ENCODE data around the gene GARIN1A.
"Not testable (repeated sequence)": the region's sequence is repeated elsewhere in the genome, so short reads cannot be mapped to it uniquely, and the experiment has no call there.

Gene GARIN1A

DNA sequence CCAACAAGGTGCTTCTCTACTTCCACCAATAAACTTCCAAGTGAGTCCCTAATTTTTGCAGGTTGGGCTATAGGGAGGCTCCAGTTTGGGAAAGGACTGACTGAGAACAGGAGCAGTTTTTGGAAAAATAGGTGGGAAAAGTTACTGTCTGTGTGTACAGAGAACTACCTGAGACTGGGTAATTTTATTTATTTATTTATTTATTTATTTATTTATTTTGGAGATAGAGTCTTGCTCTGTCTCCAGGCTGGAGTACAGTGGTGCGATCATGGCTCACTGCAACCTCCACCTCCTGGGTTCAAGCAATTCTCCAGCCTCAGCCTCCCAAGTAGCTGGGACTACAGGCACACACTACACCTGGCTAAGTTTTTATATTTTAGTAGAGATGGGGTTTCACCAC, 11.2 kb downstream of the GARIN1A start:
- H3K4me3 ChIP-seq (ENCODE audit: low read depth, low read length); H3K4me1 ChIP-seq (ENCODE audit: control insufficient read depth, insufficient read depth, low read length, unreplicated experiment); H3K79me2 ChIP-seq (ENCODE audit: control insufficient read depth, insufficient read depth, low read length, unreplicated experiment); H3K27me3 ChIP-seq (ENCODE audit: insufficient read depth, low read length); H2AFZ ChIP-seq (ENCODE audit: low read length, unreplicated experiment); H3K27ac ChIP-seq (ENCODE audit: low read depth, low read length): not testable (repeated sequence)
- 0 out of 2 replicates have a peak, but pooled peaks cover 13% of the 10 kb centered on the region for H3K36me3 ChIP-seq (ENCODE audit: insufficient read depth, low read length)

- not testable (repeated sequence) for H3K27me3 ChIP-seq (ENCODE audit: insufficient read depth, low read length); H3K4me1 ChIP-seq (ENCODE audit: control insufficient read depth, insufficient read depth, low read length, unreplicated experiment); H3K79me2 ChIP-seq (ENCODE audit: control insufficient read depth, insufficient read depth, low read length, unreplicated experiment); H3K4me3 ChIP-seq (ENCODE audit: low read depth, low read length); H3K27ac ChIP-seq (ENCODE audit: low read depth, low read length); H2AFZ ChIP-seq (ENCODE audit: low read length, unreplicated experiment)
- H3K36me3 ChIP-seq (ENCODE audit: insufficient read depth, low read length) = 0 out of 2 replicates have a peak, but pooled peaks cover 13% of the 10 kb centered on the region
Observed at GRCh38 chr7:128683738-128684137, 11.6 kb downstream of the GARIN1A start.

- H3K27me3 ChIP-seq (ENCODE audit: insufficient read depth, low read length) = no peaks in the 10 kb centered on the region
- no peaks in the 10 kb centered on the region for H3K79me2 ChIP-seq (ENCODE audit: control insufficient read depth, insufficient read depth, low read length, unreplicated experiment)
- H3K27ac ChIP-seq (ENCODE audit: low read depth, low read length) = no peak overlapping the region
- no peaks in the 10 kb centered on the region for H3K4me1 ChIP-seq (ENCODE audit: control insufficient read depth, insufficient read depth, low read length, unreplicated experiment)
- 0 out of 2 replicates have a peak, but pooled peaks cover 10% of the 10 kb centered on the region for H3K36me3 ChIP-seq (ENCODE audit: insufficient read depth, low read length)
- H3K4me3 ChIP-seq (ENCODE audit: low read depth, low read length) = no peak overlapping the region
- no peak overlapping the region for H2AFZ ChIP-seq (ENCODE audit: low read length, unreplicated experiment)
Observed at GRCh38 chr7:128687131-128687530, 15.0 kb downstream of the GARIN1A start.

DNA sequence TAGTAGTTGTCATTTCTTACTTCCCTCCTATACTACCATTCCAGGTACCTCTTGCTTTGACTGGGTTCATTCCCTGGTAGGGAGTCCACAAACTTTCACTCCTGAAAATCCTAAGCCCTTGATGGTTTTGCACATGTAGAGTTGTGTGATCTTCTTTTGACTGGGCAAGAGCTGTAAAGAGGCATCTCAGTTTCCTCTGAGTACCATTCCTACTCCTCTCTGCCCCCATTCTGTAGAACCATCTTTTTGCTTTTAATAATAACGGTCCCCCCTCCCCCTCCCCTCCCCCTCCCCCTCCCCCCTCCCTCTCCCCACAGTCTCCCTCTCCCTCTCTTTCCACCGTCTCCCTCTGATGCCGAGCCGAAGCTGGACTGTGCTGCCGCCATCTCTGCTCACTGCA, 16.4 kb downstream of the GARIN1A start:
- no peak overlapping the region for H2AFZ ChIP-seq (ENCODE audit: low read length, unreplicated experiment)
- no peak overlapping the region for H3K4me3 ChIP-seq (ENCODE audit: low read depth, low read length)

DNA sequence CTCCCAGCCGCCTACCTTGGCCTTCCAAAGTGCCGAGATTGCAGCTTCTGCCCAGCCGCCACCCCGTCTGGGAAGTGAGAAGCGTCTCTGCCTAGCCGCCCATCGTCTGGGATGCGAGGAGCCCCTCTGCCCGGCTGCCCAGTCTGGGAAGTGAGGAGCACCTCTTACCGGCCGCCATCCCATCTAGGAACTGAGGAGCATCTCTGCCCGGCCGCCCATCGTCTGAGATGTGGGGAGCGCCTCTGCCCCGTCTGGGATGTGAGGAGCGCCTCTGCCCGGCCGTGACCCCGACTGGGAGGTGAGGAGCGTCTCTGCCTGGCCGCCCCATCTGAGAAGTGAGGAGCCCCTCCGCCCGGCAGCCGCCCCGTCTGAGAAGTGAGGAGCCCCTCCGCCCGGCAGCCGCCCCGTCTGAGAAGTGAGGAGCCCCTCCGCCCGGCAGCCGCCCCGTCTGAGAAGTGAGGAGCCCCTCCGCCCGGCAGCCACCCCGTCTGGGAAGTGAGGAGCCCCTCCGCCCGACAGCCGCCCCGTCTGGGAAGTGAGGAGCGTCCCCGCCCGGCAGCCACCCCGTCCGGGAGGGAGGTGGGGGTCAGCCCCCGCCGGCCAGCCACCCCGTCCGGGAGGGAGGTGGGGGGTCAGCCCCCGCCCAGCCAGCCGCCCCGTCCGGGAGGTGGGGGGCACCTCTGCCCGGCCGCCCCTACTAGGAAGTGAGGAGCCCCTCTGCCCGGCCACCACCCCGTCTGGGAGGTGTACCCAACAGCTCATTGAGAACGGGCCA, 17.3 kb downstream of the GARIN1A start:
- H3K4me1 ChIP-seq (ENCODE audit: control insufficient read depth, insufficient read depth, low read length, unreplicated experiment); H2AFZ ChIP-seq (ENCODE audit: low read length, unreplicated experiment); H3K4me3 ChIP-seq (ENCODE audit: low read depth, low read length); H3K27me3 ChIP-seq (ENCODE audit: insufficient read depth, low read length); H3K79me2 ChIP-seq (ENCODE audit: control insufficient read depth, insufficient read depth, low read length, unreplicated experiment); H3K36me3 ChIP-seq (ENCODE audit: insufficient read depth, low read length); H3K27ac ChIP-seq (ENCODE audit: low read depth, low read length): not testable (repeated sequence)

More for the DNA sequence above, 16.4 kb downstream of the GARIN1A start:
- Histone ChIP-seq H3K27ac (ENCODE audit: low read depth, low read length) (no peak overlapping the region), H3K79me2 (ENCODE audit: control insufficient read depth, insufficient read depth, low read length, unreplicated experiment) (no peaks in the 10 kb centered on the region), H3K4me1 (ENCODE audit: control insufficient read depth, insufficient read depth, low read length, unreplicated experiment) (no peaks in the 10 kb centered on the region), H3K36me3 (ENCODE audit: insufficient read depth, low read length) (0 out of 2 replicates have a peak, but pooled peaks cover 6% of the 10 kb centered on the region), H3K27me3 (ENCODE audit: insufficient read depth, low read length) (no peaks in the 10 kb centered on the region)

DNA sequence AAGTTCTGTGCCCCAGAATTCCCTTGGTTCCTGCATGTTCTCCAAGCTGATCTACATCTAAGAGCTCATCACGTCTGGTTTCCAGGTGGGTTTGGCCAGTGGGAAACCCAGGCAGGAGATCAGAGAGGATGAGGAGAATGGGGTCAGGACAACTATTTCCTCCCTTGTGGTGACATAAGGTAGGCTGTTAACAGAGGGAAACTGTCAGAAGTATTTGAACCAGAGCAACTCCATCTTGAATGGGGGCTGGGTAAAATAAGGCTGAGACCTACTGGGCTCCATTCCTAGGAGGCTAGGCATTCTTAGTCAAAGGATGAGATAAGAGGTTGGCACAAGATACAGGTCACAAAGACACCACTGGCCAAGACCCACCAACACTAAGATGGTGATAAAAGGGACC, 19.1 kb downstream of the GARIN1A start:
- no peaks in the 10 kb centered on the region for H3K27me3 ChIP-seq (ENCODE audit: insufficient read depth, low read length)
- H3K27ac ChIP-seq (ENCODE audit: low read depth, low read length) = no peak overlapping the region
- H3K4me3 ChIP-seq (ENCODE audit: low read depth, low read length) = no peak overlapping the region
- no peak overlapping the region for H2AFZ ChIP-seq (ENCODE audit: low read length, unreplicated experiment)
- no peaks in the 10 kb centered on the region for H3K4me1 ChIP-seq (ENCODE audit: control insufficient read depth, insufficient read depth, low read length, unreplicated experiment)
- H3K79me2 ChIP-seq (ENCODE audit: control insufficient read depth, insufficient read depth, low read length, unreplicated experiment) = no peaks in the 10 kb centered on the region
- 0 out of 2 replicates have a peak, but pooled peaks cover 6% of the 10 kb centered on the region for H3K36me3 ChIP-seq (ENCODE audit: insufficient read depth, low read length)

- no peaks in the 10 kb centered on the region for H3K36me3 ChIP-seq (ENCODE audit: insufficient read depth, low read length)
- H2AFZ ChIP-seq (ENCODE audit: low read length, unreplicated experiment) = no peak overlapping the region
- no peak overlapping the region for H3K27ac ChIP-seq (ENCODE audit: low read depth, low read length)
- H3K4me3 ChIP-seq (ENCODE audit: low read depth, low read length) = no peak overlapping the region
- H3K79me2 ChIP-seq (ENCODE audit: control insufficient read depth, insufficient read depth, low read length, unreplicated experiment) = no peaks in the 10 kb centered on the region
- peaks cover 4% of the 10 kb centered on the region; the same call in 1 of the 2 replicates for H3K27me3 ChIP-seq (ENCODE audit: insufficient read depth, low read length)
- no peaks in the 10 kb centered on the region for H3K4me1 ChIP-seq (ENCODE audit: control insufficient read depth, insufficient read depth, low read length, unreplicated experiment)
Observed at GRCh38 chr7:128692623-128693270, 20.7 kb downstream of the GARIN1A start.

DNA sequence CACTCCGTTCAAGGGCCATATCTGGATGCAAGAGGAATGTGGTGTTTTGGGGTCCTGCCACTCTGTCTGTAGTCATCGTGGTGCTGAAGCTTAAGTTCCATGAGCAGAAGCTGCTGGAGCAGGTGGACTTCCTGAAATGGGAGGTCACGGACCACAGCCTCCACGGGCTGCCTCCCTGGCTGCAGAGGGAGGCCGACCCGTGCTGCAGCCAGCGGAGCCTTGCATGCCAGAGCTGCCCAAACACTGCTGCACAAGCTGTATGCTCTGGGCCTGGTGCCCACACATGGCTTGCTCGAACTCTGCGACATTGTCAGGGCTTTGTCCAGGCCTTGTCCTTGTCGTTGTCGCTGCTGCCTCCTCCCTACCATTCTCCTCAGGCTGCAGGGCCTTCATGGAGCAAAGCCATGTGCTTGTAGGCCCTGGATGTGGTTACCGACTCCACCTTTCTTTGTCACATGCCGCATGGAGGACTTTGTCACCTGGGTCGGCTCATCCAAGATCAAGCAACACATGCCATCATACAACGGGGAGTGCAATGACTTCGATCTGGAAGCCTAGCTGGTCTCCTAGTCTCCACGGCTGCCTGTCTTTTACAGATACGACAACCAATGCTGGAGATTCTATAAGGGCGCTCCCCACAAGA, 21.4 kb downstream of the GARIN1A start:
- Histone ChIP-seq H3K27ac (ENCODE audit: low read depth, low read length) (no peak overlapping the region), H3K36me3 (ENCODE audit: insufficient read depth, low read length) (no peaks in the 10 kb centered on the region), H3K27me3 (ENCODE audit: insufficient read depth, low read length) (peaks cover 7% of the 10 kb centered on the region; the same call in 1 of the 2 replicates), H3K79me2 (ENCODE audit: control insufficient read depth, insufficient read depth, low read length, unreplicated experiment) (no peaks in the 10 kb centered on the region), H3K4me3 (ENCODE audit: low read depth, low read length) (no peak overlapping the region), H2AFZ (ENCODE audit: low read length, unreplicated experiment) (no peak overlapping the region), H3K4me1 (ENCODE audit: control insufficient read depth, insufficient read depth, low read length, unreplicated experiment) (no peaks in the 10 kb centered on the region)

GRCh38 chr7:128694738-128695137, 22.6 kb downstream of the GARIN1A start:
- Histone ChIP-seq H3K79me2 (ENCODE audit: control insufficient read depth, insufficient read depth, low read length, unreplicated experiment) (no peaks in the 10 kb centered on the region), H2AFZ (ENCODE audit: low read length, unreplicated experiment) (no peak overlapping the region), H3K4me3 (ENCODE audit: low read depth, low read length) (no peak overlapping the region), H3K27me3 (ENCODE audit: insufficient read depth, low read length) (peaks cover 14% of the 10 kb centered on the region; the same call in 1 of the 2 replicates), H3K27ac (ENCODE audit: low read depth, low read length) (no peak overlapping the region), H3K4me1 (ENCODE audit: control insufficient read depth, insufficient read depth, low read length, unreplicated experiment) (no peaks in the 10 kb centered on the region), H3K36me3 (ENCODE audit: insufficient read depth, low read length) (no peaks in the 10 kb centered on the region)

DNA sequence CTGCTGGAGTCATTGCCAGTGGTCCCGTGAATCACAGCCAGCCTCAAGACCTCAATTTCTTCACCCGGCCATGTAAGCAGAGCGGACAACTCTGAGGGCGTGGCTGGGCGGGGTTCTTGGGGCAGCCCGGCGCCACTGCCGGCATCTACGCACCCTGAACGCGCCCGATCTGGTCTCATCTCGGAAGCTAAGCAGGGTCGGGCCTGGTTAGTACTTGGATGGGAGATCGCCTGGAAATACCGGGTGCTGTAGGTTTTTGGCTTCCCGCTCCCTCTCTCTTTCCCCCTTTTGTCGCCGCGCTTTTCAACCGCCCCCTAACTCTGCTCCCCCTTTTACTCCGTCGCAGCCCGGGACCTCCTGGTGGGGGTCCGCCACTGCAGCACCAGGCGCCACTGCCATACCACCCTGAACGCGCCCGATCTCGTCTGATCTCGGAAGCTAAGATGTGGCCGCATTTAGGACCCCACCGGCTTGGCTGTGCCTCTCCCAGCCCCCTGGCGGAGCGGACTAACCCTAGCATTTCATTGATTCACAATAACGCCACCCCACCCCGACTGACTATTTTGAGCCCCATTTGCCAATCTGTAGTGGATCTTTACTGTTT, 25.3 kb downstream of the GARIN1A start:
- no peaks in the 10 kb centered on the region for H3K4me1 ChIP-seq (ENCODE audit: control insufficient read depth, insufficient read depth, low read length, unreplicated experiment)
- peak overlapping the region; percentile 76 for H2AFZ ChIP-seq (ENCODE audit: low read length, unreplicated experiment)
- H3K27ac ChIP-seq (ENCODE audit: low read depth, low read length) = no peak overlapping the region
- H3K79me2 ChIP-seq (ENCODE audit: control insufficient read depth, insufficient read depth, low read length, unreplicated experiment) = no peaks in the 10 kb centered on the region
- peaks cover 14% of the 10 kb centered on the region; the same call in 1 of the 2 replicates for H3K27me3 ChIP-seq (ENCODE audit: insufficient read depth, low read length)
- H3K4me3 ChIP-seq (ENCODE audit: low read depth, low read length) = peak overlapping the region; percentile 75
- no peaks in the 10 kb centered on the region for H3K36me3 ChIP-seq (ENCODE audit: insufficient read depth, low read length)

Measured in ACC112 (cell line).